ENCODE results near the gene SRM.
"Not testable (repeated sequence)": the region's sequence is repeated elsewhere in the genome, so short reads cannot be mapped to it uniquely, and the experiment has no call there.

The SRM gene

DNA sequence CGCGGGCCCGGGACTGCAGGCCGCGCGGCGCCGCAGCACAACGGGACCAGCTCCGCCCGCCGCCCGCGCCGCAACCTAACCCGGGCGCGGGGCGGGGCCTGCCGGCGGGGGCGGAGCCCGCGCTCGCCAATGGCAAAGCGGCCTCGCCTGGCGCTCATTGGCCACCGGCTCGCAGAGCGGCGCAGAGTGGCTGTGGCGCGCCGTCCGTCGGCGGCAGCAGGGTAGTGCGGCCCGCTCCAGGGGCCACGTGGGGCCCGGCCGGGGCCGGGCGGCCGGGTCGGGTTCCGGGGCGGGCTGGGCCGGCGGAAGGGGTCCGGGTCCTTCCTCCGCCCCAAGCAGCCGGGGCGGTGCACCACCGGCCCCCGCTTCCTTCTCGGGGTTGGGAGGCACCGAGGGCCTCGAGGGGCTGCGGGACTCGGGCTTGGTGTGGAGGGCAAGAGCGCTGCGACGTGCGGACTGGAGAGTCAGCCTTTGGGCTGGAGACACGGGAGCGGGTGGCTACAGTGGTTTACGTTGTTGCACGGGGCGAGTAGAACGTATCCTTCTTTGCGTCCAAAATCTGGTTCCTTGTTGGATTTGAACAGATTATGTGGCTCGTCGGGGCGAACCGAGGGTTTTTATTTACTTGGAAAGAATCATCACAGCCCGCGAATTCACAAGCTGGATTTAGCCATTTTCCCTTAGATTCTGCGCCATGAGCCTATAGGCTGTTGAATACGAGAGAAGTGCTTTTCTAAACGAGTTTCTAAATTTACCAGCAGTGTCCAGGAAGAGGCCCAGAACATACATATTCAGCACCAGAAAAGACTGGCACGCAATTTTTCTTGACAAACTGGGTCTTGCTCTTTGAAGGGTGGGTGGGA is at the start of gene SRM:
Gene SRM, minus strand, starts transcription at position 51 of the 863 bp plus-strand sequence. CDS start 75 bp downstream, outside the sequence.
- DNase-seq (ENCODE audit: low read depth): peak; percentile 88

- no peak for DNase-seq (ENCODE audit: low read depth)
Measured at GRCh38 chr1:11109047-11109760, 49.4 kb upstream of the SRM start.

DNA sequence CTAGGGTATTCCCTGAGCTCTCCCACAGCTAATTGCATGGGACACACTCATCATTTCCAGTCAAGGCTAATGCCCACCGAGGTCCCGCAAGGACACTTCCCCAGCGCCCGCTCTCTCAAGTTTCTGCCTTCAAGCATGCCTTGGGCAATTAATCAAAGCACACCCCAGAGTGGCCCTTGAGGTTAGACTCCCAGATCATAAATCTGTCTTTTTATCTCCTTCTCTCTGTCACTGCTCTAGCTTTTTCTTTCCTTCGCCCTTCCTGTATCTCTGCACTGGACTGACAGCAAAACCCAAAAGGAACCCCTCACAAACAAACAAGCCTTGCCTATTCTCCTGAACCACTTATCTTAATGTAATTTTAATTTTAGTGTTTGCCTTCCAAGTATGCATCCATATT is 47.8 kb upstream of the SRM start:
- DNase-seq (ENCODE audit: low read depth): no peak

- no peak for DNase-seq (ENCODE audit: low read depth)
Measured at GRCh38 chr1:11105586-11105985, 45.8 kb upstream of the SRM start.

DNA sequence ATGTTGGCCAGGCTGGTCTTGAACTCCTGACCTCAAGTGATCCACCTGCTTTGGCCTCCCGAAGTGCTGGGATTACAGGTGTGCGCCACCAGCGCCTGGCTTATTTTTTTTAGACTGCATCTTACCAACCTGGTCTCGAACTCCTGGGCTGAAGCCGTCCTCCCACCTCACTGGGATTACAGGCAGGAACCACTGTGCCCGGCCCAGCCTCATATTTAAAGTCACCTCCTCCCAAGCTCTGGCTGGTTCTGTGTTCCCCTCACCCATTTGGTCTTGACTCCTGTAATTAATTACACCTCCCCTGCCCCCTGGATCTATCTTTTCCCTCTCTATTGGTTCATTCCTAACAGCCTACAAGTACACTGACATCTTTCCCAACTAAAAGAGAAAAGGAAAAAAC is 41.5 kb upstream of the SRM start:
- DNase-seq (ENCODE audit: low read depth): no peak

DNA sequence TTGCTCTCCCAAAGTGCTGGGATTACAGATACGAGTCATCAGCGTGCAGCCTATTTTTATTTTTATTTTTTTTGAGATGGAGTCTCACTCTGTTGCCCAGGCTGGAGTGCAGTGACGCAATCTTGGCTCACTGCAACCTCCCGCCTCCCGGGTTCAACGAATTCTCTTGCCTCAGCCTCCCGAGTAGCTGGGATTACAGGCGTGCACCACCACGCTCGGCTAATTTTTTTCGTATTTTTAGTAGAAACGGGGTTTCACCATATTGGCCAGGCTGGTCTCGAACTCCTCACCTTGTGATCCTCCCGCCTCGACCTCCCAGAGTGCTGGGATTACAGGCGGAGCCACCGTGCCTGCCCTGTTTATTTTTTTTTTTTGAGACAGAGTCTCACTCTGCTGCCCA is 41.0 kb upstream of the SRM start:
- not testable (repeated sequence) for DNase-seq (ENCODE audit: low read depth)

- DNase-seq (ENCODE audit: low read depth): no peak
Measured at GRCh38 chr1:11100149-11100493, 40.3 kb upstream of the SRM start.

- peak; percentile 93 for DNase-seq (ENCODE audit: low read depth)
Measured at GRCh38 chr1:11099310-11100148, 39.7 kb upstream of the SRM start, which contains the start of gene EXOSC10. EXOSC10 (minus strand) TSS chr1:11099869; CDS start chr1:11099831, 38 bp downstream.

- no peak for DNase-seq (ENCODE audit: low read depth)
Measured at GRCh38 chr1:11098931-11099309, 39.1 kb upstream of the SRM start.

GRCh38 chr1:11083784-11084183 is 24.0 kb upstream of the SRM start:
- DNase-seq (ENCODE audit: low read depth): not testable (repeated sequence)

GRCh38 chr1:11080931-11081330 is 21.1 kb upstream of the SRM start:
- no peak for DNase-seq (ENCODE audit: low read depth)

DNA sequence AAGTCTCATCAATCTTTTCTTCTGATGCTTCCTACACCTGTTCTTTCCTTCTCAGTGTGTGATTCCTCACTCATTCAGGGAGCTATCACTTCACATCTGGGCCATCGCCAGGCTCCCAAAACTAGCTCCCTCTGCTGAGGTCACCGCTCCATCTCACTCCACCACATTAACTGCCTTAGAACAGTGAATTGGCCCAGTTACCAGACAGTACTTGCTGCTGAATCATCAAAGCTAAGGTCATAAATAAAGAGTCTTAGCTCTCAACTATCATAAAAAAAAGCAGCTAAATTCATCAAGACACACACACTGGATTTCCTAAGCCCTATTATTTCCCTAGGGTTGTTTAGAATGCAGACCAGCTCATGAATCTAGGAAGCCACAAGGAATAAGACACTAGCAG is 18.8 kb upstream of the SRM start:
- DNase-seq (ENCODE audit: low read depth): no peak

- not testable (repeated sequence) for DNase-seq (ENCODE audit: low read depth)
Measured at GRCh38 chr1:11073398-11073797, 13.6 kb upstream of the SRM start.

- DNase-seq (ENCODE audit: low read depth): no peak
Measured at GRCh38 chr1:11072216-11072917, 12.5 kb upstream of the SRM start.

DNA sequence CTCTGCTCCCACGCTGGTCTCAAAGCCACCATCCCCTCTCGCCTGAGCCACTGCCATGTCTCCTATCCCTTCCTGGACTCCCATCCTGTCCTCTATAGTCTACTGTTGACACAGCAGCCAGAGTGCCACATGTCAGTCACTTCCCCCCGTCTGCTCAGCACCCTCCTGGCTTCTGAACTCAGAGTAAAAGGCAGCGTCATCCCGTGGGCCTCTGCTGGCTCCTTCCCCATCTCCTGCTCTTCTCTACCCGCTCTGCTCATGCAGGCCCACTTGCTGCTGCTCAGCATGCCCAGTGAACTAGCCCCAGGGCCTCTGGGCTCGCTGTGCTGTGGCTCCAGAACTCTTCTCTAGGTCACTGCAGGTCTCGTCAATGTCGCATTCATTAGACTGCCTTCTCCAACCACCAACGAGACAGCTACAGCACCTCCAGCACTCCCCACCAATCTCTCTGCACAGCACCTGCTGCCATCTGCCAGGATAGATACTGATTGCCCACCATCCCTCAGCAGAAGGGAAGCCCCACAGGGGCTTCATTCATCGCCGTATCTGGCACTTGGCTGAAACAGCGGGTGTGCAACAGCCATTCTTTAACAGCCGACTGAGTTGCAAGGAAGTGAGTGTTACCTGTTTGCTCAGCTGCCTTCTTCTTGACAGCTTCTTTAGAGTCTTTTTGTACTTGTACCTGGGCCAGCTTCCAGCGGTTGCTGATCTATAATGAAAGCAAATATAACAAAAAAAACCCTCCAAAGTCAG is 11.8 kb upstream of the SRM start:
- DNase-seq (ENCODE audit: low read depth): no peak

DNA sequence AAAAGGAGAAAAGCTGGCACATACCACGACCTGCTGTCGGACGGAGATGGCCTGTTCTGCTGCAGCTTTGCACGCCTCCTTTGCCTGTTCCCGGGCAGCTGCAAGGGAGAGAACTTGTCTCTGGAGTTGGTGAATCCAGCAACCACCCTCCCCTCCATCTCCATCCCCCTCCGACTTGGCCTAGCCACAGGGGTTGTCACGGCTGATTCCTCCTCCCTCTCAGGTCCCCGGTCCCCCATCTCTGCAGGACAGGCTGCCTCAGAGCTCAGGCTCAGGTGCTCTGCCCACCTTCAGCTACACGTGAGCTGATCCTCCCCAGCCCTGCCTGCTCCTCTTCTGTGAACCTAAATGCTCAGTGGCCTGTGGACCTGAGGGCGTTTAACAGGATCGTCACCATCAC is 11.1 kb upstream of the SRM start:
- DNase-seq (ENCODE audit: low read depth): no peak

- no peak for DNase-seq (ENCODE audit: low read depth)
Measured at GRCh38 chr1:11068600-11069473, 9.0 kb upstream of the SRM start.

- DNase-seq (ENCODE audit: low read depth): no peak
Measured at GRCh38 chr1:11067716-11068599, 8.1 kb upstream of the SRM start.

DNA sequence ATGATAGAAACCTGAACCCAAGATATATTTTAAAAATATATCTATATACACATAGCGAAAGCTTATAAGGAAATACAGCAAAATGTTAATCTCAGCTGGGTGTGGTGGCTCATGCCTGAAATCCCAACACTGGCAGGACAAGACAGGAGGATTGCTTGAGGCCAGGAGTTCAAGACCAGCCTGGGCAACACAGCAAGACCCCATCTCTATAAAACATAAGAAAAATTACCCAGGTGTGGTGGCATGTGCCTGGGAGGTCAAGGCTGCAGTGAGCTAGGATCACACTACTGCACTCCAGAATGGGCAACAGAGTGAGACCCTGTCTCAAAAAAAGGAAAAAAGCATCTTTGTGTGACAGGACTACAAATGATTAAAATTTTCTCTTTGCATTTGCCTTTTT is 6.0 kb upstream of the SRM start:
- no peak for DNase-seq (ENCODE audit: low read depth)
